ENCODE measurements around the gene SPDYA.

Gene SPDYA

DNA sequence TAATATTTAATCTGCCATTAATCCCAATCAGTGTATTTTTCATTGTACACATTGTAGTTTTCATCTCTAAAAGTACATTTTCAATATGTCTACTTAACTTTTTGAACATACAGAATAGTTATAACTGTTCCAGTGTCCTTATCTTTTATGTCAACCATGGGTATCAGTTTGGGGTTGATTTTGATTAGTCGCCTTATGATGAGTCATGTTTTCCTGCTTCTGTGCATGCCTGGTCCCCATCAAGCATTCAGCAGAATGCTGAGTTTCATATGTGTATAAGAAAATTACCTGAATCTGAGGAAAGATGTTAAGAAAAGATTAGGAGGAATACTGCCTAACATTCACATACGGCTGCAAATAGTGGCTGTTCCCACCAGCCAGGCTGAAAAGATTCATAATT is 17.7 kb downstream of the SPDYA start:
- DNase-seq: no peak

GRCh38 chr2:28833740-28834470 is 23.3 kb downstream of the SPDYA start:
- no peak for DNase-seq

- no peak for DNase-seq
Observed at GRCh38 chr2:28835781-28836180, 25.1 kb downstream of the SPDYA start.

GRCh38 chr2:28838971-28839370 is 28.3 kb downstream of the SPDYA start:
- no peak for DNase-seq

DNA sequence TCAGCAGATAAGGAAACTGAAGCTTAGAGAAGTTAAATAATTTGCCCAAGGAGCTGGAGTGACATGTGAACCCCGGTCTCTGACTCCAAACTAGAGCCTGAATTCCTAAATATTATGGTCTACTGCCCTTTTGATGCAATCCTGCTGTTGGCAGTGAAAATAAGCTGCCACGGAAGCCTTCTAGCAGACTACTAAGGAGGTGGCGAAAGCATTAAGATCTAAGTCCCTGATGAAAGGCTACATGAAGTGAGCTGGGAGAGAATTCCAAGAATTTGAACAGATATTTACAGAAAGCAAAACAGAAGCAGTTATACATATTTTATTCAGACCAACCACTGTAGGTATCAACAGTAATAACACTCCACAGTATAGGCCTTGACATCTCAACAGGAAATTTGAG is 31.4 kb downstream of the SPDYA start:
- no peak for DNase-seq

- no peak for DNase-seq
Observed at GRCh38 chr2:28855193-28855592, 44.6 kb downstream of the SPDYA start.

- DNase-seq: no peak
Observed at GRCh38 chr2:28855977-28856376, 45.3 kb downstream of the SPDYA start.

GRCh38 chr2:28868611-28869010 is 58.0 kb downstream of the SPDYA start:
- no peak for DNase-seq

DNA sequence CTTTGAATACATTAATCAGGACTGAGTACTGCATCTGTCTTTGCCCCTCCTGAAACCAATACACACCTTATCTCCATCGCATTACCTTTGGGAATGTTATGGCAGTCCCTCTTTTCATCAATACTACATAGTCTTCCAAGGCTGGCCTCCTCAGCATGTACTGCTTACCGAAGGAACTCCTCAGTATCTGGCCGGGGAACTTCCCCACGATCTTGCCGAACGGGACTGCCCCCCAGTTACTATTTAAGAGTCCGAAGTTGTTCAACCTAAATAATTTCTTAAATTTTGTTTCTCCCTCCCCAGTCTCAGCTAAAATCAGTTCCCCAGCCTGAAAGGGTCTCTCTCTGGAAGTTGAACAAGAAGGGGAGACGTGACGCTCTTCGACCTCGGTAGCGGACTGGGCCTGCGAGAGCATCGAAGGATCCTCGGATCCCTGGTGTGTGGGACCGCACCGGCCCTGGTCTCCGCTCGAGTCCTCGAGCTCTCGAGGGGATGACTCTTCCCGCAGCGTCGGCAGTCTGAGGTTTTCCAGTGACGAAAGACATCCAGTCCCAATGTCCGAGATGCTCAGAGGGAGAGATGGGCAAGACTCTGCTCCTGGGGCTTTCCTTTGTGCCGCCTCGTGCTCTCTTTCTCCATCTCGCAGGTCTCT is 59.0 kb downstream of the SPDYA start:
- DNase-seq: peak; percentile 17

- peak; percentile 68 for DNase-seq
Observed at GRCh38 chr2:28870146-28870891, 59.7 kb downstream of the SPDYA start, which contains the start of gene TRMT61B. Gene TRMT61B, minus strand, starts transcription at chr2:28870309. Its CDS starts 32 bp downstream, at chr2:28870277.

DNA sequence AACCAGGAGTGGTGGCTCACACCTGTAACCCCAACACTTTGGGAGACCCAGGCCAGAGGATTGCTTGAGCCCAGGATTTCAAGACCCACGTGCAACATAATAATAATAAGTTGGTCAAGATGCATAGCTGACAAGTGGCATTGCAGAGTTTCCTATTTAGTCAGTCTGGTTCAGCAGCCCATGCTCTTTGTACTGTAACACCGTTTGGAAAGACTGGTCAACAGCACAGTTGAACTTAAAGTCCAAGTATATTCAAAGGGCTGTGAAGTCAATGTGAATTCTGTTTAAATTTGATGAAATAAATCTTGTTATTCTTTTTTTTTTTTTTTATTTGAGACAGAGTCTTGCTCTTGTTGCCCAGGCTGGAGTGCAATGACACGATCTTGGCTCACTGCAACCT is 61.0 kb downstream of the SPDYA start:
- DNase-seq: no peak

DNA sequence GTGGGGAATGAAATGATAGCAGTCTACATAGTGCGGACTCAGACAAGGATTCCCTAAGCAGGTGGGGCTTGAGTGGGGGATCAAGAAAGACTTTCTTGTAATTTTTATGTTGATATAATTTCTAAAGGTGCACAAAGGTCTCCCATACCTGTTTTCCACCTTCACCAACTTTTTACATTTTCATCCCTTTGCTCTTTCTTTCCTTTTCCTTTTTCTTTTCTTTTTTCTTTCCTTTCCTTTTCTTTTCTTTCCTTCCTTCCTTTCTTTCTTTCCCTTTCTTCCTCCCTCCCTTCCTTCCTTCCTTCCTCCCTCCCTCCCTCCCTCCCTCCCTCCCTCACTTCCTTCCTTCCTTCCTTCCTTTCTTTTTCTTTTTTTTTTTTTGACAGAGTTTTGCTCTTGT is 69.6 kb downstream of the SPDYA start:
- DNase-seq: no peak

DNA sequence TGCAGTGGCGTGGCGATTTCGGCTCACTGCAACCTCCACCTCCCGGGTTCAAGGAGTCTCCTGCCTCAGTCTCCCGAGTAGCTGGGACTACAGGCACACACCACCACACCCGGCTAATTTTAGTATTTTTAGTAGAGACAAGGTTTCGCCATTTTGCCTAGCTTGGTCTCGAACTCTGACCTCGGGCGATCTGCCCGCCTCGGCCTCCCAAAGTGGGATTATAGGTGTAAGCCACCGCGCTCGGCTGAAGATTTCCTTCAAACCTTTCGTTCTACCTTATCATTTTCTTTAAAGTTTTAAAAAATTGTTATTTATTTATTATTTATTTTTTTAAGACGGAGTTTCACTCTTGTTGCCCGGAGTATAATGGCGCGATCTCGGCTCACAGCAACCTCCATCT is 82.9 kb downstream of the SPDYA start:
- no peak for DNase-seq

- DNase-seq: peak; percentile 82
Observed at GRCh38 chr2:28894470-28895188, 84.0 kb downstream of the SPDYA start, which contains the start of gene WDR43. Gene WDR43, plus strand, starts transcription at chr2:28894667. Its CDS starts 32 bp downstream, at chr2:28894699.

DNA sequence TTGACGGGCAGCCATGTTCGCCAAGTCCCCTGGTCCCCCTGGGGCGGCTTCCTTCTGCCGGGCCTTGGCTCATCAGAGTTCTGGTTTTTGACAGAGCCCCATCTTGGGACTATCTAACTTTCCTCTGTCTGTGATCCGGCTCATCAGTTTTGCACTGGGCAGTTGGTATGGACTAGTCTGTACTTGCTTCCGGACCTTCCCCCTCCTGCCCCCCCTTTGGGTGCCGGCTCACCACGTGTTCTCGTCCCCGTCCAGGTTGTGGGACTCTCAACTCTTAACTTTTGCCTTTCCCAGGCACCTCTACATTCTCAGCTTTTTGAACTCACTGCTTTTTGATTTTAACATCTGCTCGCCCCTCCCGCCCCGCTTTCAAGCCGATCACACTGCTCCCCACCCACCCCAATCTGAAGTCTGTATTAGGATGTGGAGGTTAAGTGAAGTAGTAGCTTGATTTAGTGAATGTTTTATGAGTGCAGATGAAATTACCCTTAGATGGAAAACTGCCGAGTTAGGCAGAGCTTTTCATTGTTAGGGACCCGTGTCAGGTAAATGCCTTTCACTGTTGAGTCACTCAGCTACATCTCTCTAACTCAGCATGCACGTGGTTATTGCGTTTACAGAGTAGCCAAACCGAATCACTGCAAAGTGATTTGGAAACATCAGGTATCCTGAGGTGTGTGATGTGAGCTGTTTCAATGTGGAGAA is 84.7 kb downstream of the SPDYA start:
- DNase-seq: no peak

- peak; percentile 23 for DNase-seq
Observed at GRCh38 chr2:28896906-28897305, 86.3 kb downstream of the SPDYA start.

GRCh38 chr2:28898048-28898447 is 87.4 kb downstream of the SPDYA start:
- DNase-seq: no peak

All from 8988T (cell line).